Stimulated activated CD4-positive, alpha-beta T cell treated with anti-CD3 and anti-CD28 coated beads, Interleukin-4, amount 100 ng/mL, for 4 hours (primary cell): ENCODE measurements around the gene KIF26B.

Experiments used
- DNase-seq, 2 experiments: peaks; one replicate each; pipeline ENCODE4 v3.0.0-alpha.2; 2020

KIF26B gene

DNA sequence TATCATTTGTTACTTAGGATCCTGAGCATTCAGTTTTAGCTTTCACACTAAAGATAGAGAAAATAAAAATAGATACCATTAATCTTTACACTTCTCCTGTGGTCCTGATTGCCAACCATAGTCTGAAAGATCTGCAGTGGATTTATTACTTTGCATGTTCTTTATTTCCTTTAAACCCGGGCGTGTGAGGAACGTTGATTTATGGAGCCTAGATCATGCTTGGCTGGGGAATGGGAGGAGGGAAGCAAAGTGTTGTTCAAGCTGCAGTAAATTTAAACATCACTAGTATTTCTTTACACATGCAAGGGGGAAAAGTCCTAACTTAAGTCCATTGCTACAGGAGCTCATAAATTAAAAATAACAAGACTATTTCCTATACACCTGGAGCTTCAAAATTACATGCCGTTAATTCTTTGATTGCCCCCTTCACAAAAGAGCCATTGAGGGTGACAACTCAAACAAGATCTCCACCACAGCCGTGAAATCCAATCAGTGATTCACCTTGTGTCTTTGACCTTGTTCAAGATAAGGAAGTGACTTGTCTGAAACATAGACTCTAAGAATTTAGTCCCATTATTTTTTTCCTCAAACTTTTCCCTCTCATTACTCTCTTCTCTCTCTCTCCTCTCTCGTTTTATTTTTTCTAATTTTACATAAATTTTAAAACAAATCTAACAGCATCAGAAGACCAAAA, 282.7 kb downstream of the KIF26B start:
- DNase-seq = no peak

DNA sequence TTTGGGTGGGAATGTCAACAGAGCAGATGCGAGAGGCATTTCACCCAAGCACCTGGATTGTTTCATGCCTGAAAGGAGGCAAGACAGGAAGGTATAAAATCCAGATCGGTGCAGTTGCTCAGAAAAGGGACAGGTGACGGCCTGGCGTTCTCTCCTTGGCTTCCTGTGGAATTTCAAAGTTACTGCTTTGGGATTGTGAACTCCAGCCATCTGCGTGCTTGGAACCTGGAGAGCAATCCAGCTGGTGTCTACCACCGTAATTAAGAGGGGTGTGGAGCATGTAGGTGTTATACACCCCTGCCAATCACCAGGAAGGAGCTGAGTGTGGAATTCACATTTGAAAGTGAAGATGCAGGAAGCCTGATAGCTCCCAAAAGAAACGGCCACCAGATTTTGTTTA, 286.1 kb downstream of the KIF26B start:
- DNase-seq = no peak

DNA sequence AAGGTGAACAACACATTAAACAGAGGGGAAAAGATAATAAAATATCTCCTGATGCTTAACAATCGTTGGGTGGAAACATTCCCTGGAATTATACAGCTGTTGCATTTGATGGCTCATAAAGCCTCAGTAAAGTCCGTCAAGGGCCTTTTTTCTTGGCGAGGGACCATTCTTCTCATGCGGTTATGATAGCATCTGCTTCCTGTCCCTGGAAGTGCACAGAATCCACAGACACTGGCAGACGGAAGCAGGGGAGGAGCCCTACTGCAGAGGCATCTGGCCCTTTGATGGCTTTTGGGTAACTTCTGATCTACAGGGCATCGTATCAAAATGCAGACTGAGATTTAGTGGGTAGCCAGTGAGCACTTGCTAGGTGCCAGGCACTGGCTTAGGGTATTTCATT, 286.9 kb downstream of the KIF26B start:
- DNase-seq = no peak

DNA sequence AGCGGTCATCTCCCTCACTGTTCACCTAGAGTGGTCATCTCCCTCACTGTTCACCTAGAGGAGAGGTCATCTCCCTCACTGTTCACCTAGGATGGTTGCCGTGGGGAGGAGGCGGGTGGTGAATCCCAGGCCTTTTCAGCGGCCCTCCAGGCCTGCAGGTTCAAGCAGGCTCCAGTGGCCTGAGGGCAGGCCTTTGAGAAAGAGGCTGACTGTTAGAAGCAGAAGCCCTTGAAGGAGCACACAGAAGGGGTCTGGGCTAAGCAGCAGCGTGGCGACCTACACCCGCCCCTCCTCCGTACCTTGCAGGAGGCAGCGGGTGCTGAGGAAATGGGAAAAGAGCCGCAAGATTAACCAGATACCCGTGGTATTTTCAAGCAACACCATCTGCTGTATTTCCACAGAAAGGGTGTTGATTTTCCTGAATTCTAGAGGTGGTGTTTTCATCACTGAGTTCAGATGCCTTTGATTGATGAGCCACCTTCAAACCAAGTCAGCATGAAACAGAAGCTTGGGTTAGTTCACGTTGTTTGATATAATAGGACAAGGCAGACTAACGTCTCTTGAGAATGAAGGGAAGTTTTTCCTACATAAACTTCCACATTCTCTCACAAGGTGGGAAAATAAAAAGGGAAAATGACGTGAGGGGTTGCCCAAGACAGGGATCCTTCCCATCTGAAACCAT, 289.5 kb downstream of the KIF26B start:
- DNase-seq = no peak

DNA sequence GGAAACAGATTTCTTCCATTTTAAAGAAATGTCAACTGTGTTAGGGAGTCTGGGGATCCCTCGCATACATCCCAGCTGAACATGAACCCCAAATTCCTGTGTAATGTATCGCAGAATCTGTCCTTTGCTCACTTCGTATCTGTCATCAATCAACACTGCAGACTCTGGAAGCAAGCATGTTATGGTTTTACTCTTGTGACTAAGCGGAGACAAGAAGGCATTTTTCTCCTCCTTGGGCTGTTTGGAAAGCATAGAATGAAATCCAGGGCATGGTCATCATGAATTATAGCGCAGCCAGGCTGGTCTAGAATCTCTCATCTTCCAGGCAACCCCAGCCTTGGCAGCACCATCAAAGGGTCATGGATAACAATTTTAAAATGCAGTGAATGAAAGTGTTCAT, 290.2 kb downstream of the KIF26B start:
- DNase-seq = no peak

DNA sequence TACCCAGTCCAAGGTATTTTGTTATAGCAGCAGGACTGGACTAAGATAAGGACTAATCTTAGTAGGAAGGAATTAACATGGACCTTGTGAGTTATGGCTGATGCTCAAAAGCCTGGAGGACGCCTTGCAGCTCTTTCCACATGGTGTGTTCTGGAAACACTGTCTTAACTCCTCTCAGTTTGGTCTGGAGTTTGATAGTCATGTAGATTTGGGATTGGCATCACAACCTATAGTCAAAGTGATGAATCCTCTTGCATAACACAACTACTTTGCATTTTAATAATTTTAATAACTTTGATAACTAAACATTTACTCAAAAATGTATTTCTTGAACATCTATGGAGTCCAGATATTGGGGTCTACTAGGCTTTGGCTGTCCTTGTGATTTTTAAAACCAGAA, 293.7 kb downstream of the KIF26B start:
- no peak for DNase-seq

DNA sequence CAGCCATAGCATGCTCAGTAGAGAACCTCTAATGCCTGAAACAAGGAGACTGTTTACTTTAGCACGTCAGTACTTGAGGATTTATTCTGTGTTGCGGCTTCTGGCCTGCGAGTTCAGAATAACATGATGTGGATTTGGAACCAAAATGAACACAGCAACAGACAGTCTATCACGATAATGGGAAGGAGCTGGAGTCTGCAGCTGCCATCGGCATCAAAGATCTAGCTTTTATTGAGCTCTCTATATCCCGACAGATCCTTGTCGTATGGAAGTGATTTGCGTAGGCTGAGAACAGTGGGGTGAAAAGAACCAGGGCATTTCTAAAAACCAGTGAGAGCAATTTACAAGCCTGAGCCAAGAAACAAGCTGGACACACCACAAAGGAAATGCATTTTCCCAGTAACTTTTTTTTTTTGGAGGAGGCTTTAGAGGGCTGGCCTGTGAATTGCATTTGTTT, 294.2 kb downstream of the KIF26B start:
- no peak for DNase-seq

DNA sequence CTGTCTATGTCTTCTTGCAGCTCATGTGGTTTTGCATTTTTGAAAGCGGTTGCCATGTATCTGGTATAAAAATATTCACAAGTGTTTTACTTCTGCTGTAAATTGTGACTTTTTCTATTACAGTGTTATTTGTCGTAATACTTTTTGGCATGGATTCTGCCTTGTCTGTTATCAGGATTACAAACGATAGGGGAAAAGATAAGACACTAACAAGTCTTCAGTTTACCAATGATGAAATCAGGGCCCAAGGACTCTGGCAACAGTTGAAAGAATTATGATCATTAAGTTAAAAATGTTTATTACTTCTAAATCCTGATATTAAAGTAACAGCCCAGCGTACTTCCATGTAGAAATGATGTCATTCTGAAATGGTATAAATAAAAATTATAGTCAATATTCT, 298.8 kb downstream of the KIF26B start:
- no peak for DNase-seq

DNA sequence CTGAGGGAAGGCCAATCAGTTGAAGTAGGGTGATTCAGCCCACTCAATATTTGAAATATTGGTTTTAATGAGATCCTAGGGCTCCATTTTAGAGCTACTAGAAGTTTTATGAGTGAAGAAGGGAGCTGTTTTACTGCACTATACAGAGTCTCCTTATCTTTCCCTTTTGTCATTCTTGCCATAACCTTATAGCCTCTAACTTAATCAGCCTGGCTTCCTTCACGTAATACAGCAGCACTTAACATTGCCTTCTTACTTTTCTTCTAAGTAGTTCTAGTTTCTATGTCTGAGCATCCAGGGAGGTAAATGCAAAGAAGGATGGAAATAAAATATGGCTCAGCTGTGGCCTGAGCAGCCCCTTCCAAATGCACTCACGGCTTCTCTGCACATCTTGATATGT, 299.3 kb downstream of the KIF26B start:
- no peak for DNase-seq

DNA sequence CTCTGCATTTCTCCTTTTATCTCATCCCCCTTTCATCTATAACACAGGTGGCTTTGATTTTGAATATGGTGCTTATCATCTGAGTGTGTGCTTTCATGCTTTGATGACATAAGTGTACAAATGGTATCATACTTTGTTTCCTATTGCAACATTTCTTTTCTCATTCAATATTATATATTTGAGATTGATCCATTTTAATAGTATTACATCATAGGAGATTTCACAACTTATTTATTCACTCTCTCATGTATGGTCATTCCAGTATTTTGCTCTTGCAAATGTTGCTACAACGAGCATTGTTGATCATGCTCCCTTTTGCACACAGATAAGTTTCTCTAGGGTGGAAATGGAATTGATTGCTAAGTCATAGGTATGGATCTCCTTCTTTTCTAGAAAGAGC, 302.8 kb downstream of the KIF26B start:
- DNase-seq = no peak

DNA sequence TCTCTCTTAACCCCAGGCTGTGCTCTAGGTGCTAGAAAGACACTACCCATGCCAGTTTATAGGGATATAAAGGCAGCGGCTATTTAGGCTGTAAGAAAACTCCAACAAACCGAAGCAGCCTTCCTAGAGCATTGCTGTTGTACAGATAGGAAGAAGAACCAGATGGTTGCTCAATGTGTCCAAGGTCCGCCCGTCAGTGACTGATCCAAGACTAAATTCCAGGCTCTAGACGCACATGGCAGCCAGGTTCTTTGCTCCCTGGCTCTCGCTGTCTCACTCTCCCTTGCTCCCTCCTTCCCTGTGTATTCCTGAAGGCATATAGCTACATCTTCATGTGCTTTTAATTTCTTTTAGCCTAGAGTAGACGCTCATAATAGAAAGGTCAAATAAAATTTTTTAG, 303.4 kb downstream of the KIF26B start:
- no peak for DNase-seq

DNA sequence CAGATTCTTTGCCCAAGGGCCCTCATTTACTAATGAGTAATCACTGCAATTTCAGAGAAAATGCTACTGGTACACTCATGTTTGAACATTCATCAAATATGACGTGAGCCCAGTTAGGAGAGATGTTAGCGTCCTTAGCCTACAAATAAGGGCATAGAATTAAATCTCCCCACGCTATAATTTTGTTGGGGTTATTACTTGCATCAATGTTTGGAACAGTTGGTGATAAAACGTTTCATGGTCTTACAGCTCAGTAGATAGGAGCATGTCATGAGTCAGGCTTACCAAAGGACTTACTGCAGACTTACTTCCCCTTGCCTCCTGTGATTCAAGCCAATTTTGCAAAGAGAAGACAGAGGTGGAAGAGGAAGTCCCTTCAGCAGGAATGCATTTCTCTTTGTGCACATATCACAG, 304.0 kb downstream of the KIF26B start:
- no peak for DNase-seq

DNA sequence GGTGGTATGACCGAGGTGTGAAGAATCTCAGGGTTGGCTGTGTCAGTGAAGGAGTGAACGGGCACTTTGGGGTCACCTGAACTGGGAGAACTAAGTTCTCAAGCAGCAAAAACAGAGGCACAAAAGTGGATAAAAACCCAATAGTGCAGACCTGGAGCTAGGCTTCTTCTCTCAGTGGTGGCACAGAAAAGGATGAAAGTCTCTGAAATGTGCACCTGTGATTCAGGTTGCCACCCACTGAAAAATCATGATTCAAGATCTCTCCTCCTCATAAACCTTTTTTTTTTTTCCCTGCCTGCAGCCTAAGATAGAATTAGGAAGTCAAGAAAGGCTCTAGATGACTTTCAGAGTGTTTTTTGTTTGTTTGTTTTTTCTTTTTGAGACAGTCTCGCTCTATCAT, 304.8 kb downstream of the KIF26B start:
- no peak for DNase-seq

DNA sequence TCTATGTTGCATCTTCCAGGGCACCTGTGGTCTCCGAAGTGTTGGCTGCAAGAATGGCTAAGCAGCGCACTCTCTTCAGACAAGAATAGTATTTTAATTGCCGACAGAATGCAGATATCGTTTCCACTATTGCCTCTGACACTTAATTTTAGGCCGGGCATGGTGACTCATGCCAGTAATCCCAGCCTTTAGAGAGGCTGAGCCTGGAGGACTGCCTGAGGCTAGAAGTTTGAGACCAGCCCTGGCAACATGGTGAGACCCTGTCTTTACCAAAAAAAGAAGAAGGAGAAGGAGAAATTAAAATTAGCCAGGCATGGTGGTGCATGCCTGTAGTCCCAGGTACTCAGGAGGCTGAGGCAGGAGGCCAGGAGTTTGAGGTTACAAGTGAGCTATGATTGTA, 306.9 kb downstream of the KIF26B start:
- no peak for DNase-seq

DNA sequence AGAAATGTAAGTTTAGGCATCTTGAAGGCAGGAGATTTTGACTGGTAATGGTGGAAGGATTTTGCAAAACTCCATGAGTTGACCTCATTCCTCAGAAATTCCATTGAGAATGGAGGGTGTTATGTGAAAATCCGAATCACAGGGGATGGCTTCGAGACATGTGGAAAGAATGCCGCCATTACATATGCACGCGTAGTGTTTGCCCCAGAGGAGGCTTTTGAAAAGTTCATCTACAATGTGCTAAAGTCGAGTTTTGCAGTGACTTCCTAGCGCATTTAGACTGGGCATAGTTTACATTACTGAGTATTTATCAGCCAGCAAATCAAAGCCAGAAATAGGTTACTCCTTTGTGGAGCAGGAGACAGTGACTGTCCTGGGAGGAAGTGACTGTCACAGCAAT, 307.4 kb downstream of the KIF26B start:
- no peak for DNase-seq

DNA sequence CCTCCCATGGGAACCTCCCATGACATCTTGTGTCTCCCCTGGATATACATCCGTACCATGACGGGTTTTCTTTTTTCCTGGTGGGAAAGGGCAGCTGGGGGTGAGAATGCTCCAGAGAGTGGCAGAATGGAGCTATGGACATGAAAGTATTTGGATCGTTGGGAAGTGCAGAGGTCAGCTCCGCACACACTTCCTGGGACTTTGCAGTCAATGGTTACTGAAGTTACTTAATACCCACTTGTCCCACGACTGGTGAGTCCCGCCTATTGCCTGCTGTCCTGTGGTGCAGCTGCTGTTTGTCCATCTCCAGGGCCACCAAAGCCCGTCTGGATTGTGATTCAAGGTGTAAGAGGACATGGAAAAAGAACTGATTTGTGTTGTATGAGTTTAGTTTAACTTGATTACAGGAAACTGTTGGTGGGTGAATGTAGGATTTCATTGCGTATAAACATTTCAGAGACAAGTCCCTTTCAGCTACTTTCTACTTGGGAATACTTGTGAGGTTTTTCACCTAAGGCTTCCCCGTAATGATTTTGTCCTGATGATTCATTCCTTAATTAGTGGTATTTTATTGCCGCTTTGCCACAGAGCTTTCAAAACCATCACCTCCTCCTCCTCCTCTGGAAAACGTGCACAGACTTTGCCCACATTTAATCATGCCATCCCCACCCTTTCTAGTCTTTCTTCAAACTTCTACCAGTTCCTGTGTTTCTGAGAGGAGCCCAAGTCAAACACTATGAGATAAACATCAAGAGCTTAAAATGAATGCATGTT, 308.8 kb downstream of the KIF26B start:
- DNase-seq = no peak

DNA sequence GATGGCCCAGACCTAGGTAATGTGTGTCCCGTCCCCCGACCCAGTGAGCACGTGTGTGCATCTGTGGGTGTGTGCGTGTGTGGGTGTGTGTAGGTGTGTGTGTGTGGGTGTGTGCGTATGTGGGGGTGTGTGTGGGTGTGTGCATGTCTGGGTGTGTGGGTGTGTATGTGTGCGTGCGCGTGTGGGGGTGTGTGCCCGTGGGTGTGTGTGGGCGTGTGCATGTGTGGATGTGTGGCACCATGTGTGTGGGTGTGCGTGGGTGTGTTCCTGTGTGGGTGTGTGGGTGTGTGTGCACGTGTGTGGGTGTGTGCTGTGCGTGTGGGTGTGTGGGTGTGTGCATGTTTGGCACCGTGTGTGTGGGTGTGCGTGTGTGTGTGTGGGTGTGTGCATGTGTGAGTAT, 309.5 kb downstream of the KIF26B start:
- DNase-seq = no peak

DNA sequence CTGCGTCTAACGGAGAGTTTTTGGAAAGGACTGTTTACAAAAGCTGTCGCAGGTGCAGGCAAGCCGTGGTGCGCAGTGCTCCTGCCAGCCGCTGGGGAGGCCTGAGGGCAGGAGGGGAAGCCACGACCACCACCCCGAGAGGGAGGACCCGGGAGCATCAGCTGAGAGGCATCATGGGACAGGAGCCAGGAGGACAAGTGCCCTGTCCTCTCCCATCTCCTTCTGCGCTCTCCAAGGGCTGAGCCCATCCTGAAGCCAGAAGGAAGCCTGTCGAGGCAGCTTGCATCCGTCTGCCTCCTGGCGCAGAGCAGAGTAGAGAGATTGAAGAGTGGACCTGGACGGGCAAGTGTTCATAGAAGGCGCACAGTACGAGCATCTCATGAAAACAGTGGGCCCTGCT, 310.9 kb downstream of the KIF26B start:
- no peak for DNase-seq

DNA sequence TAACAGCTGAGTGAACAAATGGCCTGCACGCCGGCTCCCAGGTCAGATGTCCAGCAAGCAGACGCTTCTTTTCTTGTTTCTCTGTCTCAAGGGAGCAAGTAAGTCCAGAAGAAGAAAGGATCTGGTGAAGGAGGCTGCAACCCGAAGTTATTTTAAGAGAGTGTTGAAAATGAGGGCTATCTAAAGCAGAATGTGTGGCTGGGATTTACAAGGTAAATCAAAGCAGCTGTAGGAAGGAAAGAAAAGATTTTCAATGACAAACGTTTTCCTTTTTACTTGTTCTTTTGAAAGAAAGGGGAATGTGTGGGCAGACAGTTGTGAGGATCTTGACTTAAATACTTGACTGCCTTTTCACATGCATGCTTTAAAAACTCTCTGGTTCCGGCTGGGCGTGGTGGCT, 311.5 kb downstream of the KIF26B start:
- DNase-seq = no peak

DNA sequence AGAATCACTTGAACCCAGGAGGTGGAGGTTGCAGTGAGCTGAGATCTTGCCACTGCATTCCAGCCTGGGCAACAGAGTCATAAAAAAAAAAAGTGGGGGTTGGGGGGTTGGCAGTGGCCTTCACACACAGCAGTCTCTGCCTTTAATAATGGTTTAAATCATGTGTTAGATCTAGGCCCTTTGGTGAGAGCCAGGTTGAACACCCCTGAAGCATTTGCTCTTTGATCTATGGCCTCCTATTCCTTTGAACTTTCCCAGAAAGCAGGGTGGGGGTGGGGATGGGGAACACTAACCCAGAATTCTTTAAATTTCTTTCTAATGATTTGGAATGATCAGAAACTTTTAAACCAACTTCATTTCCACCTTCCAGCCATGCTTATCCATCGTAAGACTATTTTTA, 313.0 kb downstream of the KIF26B start:
- no peak for DNase-seq

DNA sequence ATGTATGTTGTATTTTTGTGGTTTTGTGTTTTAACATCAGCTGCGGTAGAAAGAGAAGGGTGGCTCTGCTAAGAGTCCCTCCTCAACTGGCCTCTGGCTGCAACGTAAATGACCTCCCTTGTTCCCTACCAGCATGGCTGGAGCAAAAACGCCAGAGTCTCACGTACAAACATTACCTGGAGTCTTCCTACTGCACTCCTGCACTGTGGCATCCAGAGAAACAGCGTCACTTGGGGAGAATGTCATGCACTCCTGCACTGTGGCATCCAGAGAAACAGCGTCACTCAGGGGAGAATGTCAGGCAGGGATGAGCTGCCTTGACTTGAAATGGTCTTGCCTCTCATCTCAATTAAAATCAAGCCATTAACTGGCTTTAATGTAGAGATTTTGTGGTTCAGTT, 314.2 kb downstream of the KIF26B start:
- no peak for DNase-seq

DNA sequence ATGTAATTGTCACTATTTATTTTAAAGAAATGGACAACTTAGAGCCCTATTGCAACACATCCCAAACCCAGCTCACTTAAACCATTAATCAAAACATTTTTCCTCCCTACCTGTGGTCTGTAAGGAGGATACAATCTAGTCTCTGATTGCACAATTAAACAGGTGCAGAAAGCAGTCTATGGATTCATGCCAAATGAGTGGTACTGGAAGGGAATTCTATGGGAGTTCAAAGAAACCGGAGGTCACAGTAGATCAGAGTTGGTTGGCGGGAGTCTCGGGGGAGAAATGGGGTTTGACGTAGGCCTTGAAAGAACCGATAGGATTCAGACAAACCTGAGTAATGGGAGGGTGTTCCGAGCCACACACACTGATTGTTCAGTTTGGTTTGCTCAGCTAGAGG, 314.9 kb downstream of the KIF26B start:
- DNase-seq = no peak

DNA sequence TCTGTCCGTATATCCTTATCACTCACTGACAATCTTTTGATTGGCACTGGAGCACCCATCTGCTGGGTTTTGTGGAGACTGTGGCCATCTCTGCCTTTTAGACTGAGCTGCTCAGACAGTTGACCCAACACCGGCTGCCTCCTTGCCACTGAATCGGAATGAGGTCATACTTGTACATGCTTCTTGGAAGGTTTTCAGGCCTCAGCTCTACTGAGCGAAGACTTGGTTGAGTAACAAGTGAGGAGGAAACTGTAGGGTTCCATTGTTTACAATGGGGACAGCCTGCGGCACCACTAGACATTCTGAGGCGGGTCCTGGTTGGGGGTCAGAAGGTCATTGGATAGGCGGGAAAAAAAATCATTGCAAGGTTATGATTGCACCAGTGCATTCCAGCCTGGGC, 320.3 kb downstream of the KIF26B start:
- no peak for DNase-seq

DNA sequence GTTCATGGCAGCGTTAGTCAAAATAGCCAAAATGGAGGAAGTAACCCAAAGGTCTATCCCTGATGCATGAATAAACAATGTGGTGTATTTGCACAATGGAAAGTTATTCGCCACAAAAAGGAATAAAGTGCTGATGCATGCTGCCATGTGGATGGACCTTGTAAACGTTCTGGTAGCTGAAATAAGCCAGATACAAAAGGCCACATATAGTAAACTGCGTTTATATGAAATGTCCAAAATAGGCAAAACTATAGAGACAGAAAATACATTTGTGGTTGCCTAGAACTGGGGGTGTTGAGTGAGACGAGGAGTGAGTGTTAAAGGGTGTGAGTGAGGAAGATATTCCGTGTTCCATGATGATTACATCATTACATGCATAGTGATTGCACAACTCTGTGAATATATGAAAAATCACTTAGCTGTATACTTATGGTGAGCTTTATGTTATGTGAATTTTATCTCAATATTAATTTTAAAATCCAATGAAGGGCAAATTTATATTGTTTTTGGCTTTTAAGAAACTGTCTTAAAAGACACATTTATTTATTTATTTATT, 321.3 kb downstream of the KIF26B start:
- DNase-seq = no peak
